Bladder microvascular endothelial cell (primary cell): Measurements from ENCODE around the gene ETV1. TPM values are rescaled to one million over a fixed set of nuclear protein-coding genes. Genes with fewer than 3 reads are reported as not detected.

ENCODE experiments used
- total RNA-seq: library from RNA; depleted of rRNA; stranded (reverse); fragments of >200 nt; gene quantifications from 2 replicates; pipeline ENCODE4 v1.2.3, GENCODE V29; 2014

ETV1 gene
- total RNA-seq: 2.6 and 4.5 TPM in 2 replicates

GRCh38 chr7:13989126-13989948 lies at the start of gene ETV1:
TSS of gene ETV1 (minus strand) at chr7:13989666. CDS start at chr7:13989052, 614 bp downstream.

